ENCODE measurements around the gene S1PR3. TPM values are rescaled to one million over a fixed set of nuclear protein-coding genes. Genes with fewer than 3 reads are reported as not detected.

The S1PR3 gene
- total RNA-seq, 1 donor from 2014 or later: not detected

GRCh38 chr9:89039664-89040063 is 48.4 kb downstream of the S1PR3 start:
- no peak for TF ChIP-seq CTCF (IDR thresholded peaks at IDR 0.05)
- intact Hi-C loops (cut with micrococcal nuclease): no loop called here
- Mint-ChIP-seq H3K4me1 (peaks cover 6% of the 10 kb centered on the region), H3K27ac (no peak overlapping the region), H3K36me3 (ENCODE audit: low read depth) (no peaks in the 10 kb centered on the region), H3K27me3 (peaks cover 3% of the 10 kb centered on the region), H3K4me3 (no peak overlapping the region), H3K9me3 (no peaks in the 10 kb centered on the region)
- POLR2A ChIA-PET: no interaction called here
- CTCF ChIA-PET: no interaction called here
- DNase-seq: no peak
- ATAC-seq (ENCODE audit: low read depth): no peak

- DNase-seq (no peak), ATAC-seq (ENCODE audit: low read depth) (no peak)
- Mint-ChIP-seq H3K4me1 (no peaks in the 10 kb centered on the region), H3K4me3 (no peak overlapping the region), H3K27me3 (peaks cover 8% of the 10 kb centered on the region), H3K9me3 (no peaks in the 10 kb centered on the region), H3K27ac (no peak overlapping the region), H3K36me3 (ENCODE audit: low read depth) (no peaks in the 10 kb centered on the region)
- ChIA-PET CTCF (no interaction called here), POLR2A (no interaction called here)
- intact Hi-C loops (cut with micrococcal nuclease): no loop called here
- no peak for TF ChIP-seq CTCF (IDR thresholded peaks at IDR 0.05)
Observed at GRCh38 chr9:89042984-89043383, 51.7 kb downstream of the S1PR3 start.

- POLR2A ChIA-PET: no interaction called here
- CTCF ChIA-PET: no interaction called here
Observed at GRCh38 chr9:89044104-89044503, 52.8 kb downstream of the S1PR3 start.

GRCh38 chr9:89044881-89045280 is 53.6 kb downstream of the S1PR3 start:
- Mint-ChIP-seq H3K4me3 (no peak overlapping the region), H3K4me1 (no peaks in the 10 kb centered on the region), H3K36me3 (ENCODE audit: low read depth) (no peaks in the 10 kb centered on the region), H3K27ac (no peak overlapping the region), H3K27me3 (peaks cover 10% of the 10 kb centered on the region), H3K9me3 (no peaks in the 10 kb centered on the region)
- intact Hi-C loops (cut with micrococcal nuclease): no loop called here
- ATAC-seq (ENCODE audit: low read depth) (no peak), DNase-seq (no peak)
- CTCF ChIA-PET: no interaction called here
- TF ChIP-seq CTCF (IDR thresholded peaks at IDR 0.05): no peak
- POLR2A ChIA-PET: no interaction called here

More at GRCh38 chr9:89044104-89044503, 52.8 kb downstream of the S1PR3 start:
- TF ChIP-seq CTCF (IDR thresholded peaks at IDR 0.05): no peak
- Mint-ChIP-seq H3K27ac (no peak overlapping the region), H3K27me3 (peaks cover 10% of the 10 kb centered on the region), H3K36me3 (ENCODE audit: low read depth) (no peaks in the 10 kb centered on the region), H3K9me3 (no peaks in the 10 kb centered on the region), H3K4me1 (no peaks in the 10 kb centered on the region), H3K4me3 (no peak overlapping the region)
- ATAC-seq (ENCODE audit: low read depth) (no peak), DNase-seq (no peak)
- intact Hi-C loops (cut with micrococcal nuclease): no loop called here

GRCh38 chr9:89046832-89047231 is 55.6 kb downstream of the S1PR3 start:
- Mint-ChIP-seq H3K27ac (no peak overlapping the region), H3K36me3 (ENCODE audit: low read depth) (no peaks in the 10 kb centered on the region), H3K27me3 (peaks cover 13% of the 10 kb centered on the region), H3K9me3 (no peaks in the 10 kb centered on the region), H3K4me3 (no peak overlapping the region), H3K4me1 (no peaks in the 10 kb centered on the region)
- no peak for TF ChIP-seq CTCF (IDR thresholded peaks at IDR 0.05)
- ChIA-PET CTCF (no interaction called here), POLR2A (no interaction called here)
- intact Hi-C loops (cut with micrococcal nuclease): no loop called here
- ATAC-seq (ENCODE audit: low read depth): no peak
- DNase-seq: no peak
